A549 (cell line): ENCODE measurements around the gene ARMH1.

Experiments
- CEBPB ChIP-seq, 2 experiments: fragments of >200 bp in 1 of 2; sonication (Bioruptor Twin) in 1 of 2; formaldehyde crosslinking in 1 of 2; IDR thresholded peaks; 2 replicates each; pipeline ENCODE4 v1.6.1; 2012 to 2016
- TF ChIP-seq, protein P1 (sequence below): fragments of >200 bp; sonication (Bioruptor Twin); formaldehyde crosslinking; IDR thresholded peaks from 3 replicates; pipeline ENCODE4 v1.6.1; 2016

DNA sequence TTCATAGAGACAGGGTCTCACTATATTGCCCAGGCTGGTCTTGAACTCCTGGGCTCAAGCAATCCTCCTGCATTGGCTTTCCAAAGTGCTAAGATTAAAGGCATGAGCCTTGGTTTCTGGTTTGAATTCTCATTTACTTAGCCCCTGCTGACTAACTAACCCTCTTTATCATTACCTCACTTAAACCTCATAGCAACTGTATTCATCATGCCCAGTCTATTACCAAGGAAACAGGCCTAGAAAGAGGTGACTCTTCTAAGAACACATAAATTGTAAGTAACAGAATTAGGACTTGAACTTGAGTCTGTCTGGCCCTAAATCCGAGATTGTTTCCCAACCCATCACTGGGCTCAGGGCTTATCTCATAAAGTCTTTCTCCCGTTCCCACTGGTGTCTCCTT is 44.4 kb upstream of the ARMH1 start:
- TF ChIP-seq, protein P1, sequence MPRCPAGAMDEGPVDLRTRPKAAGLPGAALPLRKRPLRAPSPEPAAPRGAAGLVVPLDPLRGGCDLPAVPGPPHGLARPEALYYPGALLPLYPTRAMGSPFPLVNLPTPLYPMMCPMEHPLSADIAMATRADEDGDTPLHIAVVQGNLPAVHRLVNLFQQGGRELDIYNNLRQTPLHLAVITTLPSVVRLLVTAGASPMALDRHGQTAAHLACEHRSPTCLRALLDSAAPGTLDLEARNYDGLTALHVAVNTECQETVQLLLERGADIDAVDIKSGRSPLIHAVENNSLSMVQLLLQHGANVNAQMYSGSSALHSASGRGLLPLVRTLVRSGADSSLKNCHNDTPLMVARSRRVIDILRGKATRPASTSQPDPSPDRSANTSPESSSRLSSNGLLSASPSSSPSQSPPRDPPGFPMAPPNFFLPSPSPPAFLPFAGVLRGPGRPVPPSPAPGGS, result no peak
- no peak for TF ChIP-seq CEBPB (IDR thresholded peaks at IDR 0.05)
